OCI-LY7 (cell line): Measurements from ENCODE around the gene RPS3A. TPM values are rescaled to one million over a fixed set of nuclear protein-coding genes. Genes with fewer than 3 reads are reported as not detected.

Source experiments
- BruUV-seq: library from RNA; stranded (reverse); fragments of 400-500 nt; replicated peaks from 2 replicates; lab custom pipeline; 2021; lab: Mats Ljungman, UMichigan
- CTCF ChIA-PET: fragments of 300-600 bp; sonication (Branson Sonifier 250); formaldehyde crosslinking; loops from one replicate; lab custom pipeline; 2022; ENCODE audit warnings: antibody characterized with exemption; ENCODE audit not compliant: unreplicated experiment; lab: Charles Lee
- POLR2A ChIA-PET: fragments of 300-600 bp; sonication (Branson Sonifier 250); formaldehyde crosslinking; loops from one replicate; lab custom pipeline; 2022; ENCODE audit warnings: antibody characterized with exemption; lab: Charles Lee
- DNase-seq: peaks from one replicate; pipeline ENCODE4 v3.0.0-alpha.2; 2015; ENCODE audit warnings: low spot score
- H2AFZ ChIP-seq: fragments of 200-600 bp; sonication (generic), shearing (Covaris generic); 2 replicates; pipeline ENCODE4 v1.6.1; 2014; ENCODE audit warnings: mild to moderate bottlenecking, antibody characterized with exemption, low read length, moderate library complexity
- H3K27ac ChIP-seq: fragments of 200-600 bp; sonication (generic); 2 replicates; pipeline ENCODE4 v1.5.1; 2014; ENCODE audit warnings: mixed run types, low read depth, mild to moderate bottlenecking, moderate library complexity, low read length, inconsistent platforms; ENCODE audit not compliant: poor library complexity, severe bottlenecking
- H3K36me3 ChIP-seq: fragments of 200-600 bp; sonication (generic); 2 replicates; pipeline ENCODE4 v1.6.1; 2014; ENCODE audit warnings: mild to moderate bottlenecking, antibody characterized with exemption, low read length, moderate library complexity, mixed read lengths; ENCODE audit not compliant: insufficient read depth
- H3K4me1 ChIP-seq: fragments of 200-600 bp; sonication (generic); 2 replicates; pipeline ENCODE4 v1.5.1; 2014; ENCODE audit warnings: mild to moderate bottlenecking, low read length; ENCODE audit not compliant: insufficient read depth, poor library complexity, severe bottlenecking
- H3K4me2 ChIP-seq: fragments of 200-600 bp; sonication (generic); 2 replicates; pipeline ENCODE4 v1.6.1; 2014; ENCODE audit warnings: mild to moderate bottlenecking, low read length
- H3K4me3 ChIP-seq: fragments of 200-600 bp; sonication (generic); 2 replicates; pipeline ENCODE4 v1.5.1; 2014; ENCODE audit warnings: mild to moderate bottlenecking, low read depth, low read length; ENCODE audit not compliant: poor library complexity, severe bottlenecking
- H3K79me2 ChIP-seq: fragments of 200-600 bp; sonication (generic); 2 replicates; pipeline ENCODE4 v1.6.1; 2016; ENCODE audit warnings: low read depth, mild to moderate bottlenecking, low read length, moderate library complexity, mixed read lengths; ENCODE audit not compliant: insufficient read depth
- H3K9me2 ChIP-seq: fragments of 200-600 bp; sonication (generic); 2 replicates; pipeline ENCODE4 v1.6.1; 2016; ENCODE audit warnings: mild to moderate bottlenecking, low read length, mixed read lengths; ENCODE audit not compliant: insufficient read depth
- H3K9me3 ChIP-seq: fragments of 200-600 bp; sonication (generic); 2 replicates; pipeline ENCODE4 v1.6.1; 2014; ENCODE audit warnings: mild to moderate bottlenecking, mixed run types, low read length, mixed read lengths
- H4K20me1 ChIP-seq: fragments of 200-600 bp; sonication (generic); 2 replicates; pipeline ENCODE4 v1.6.1; 2014; ENCODE audit warnings: mild to moderate bottlenecking, antibody characterized with exemption, low read length, moderate library complexity, mixed read lengths; ENCODE audit not compliant: insufficient read depth
- EZH2phosphoT487 ChIP-seq: fragments of 200-600 bp; sonication (generic); IDR thresholded peaks from 2 replicates; pipeline ENCODE4 v1.6.1; 2018; ENCODE audit warnings: low read depth, borderline replicate concordance, mild to moderate bottlenecking, mixed run types, antibody characterized with exemption, low read length, moderate library complexity, mixed read lengths
- intact Hi-C: fragments of 100-400 bp; cut with micrococcal nuclease; formaldehyde crosslinking; loops from one replicate; pipeline ENCODE4 v1.10.0; 2022; ENCODE audit not compliant: unreplicated experiment
- total RNA-seq, 2 experiments: library from RNA; depleted of rRNA in 1 of 2; stranded (reverse); fragments of >200 nt in 1 of 2; shearing (Covaris generic) in 1 of 2; gene quantifications; 2 replicates each; pipeline ENCODE4 v1.2.3, GENCODE V29; 2014 to 2022
- TF ChIP-seq, protein P1 (sequence below): fragments of 200-600 bp; sonication (generic); conservative IDR thresholded peaks from 2 replicates; pipeline ENCODE4 v1.5.1; 2014; ENCODE audit warnings: mild to moderate bottlenecking, antibody characterized with exemption, low read length, moderate library complexity, mixed read lengths

Gene RPS3A
- total RNA-seq, 2 experiments from 2014 or later = 2,759 to 2,852 TPM

- no peaks in the 10 kb centered on the region for H3K4me1 ChIP-seq
- no peaks in the 10 kb centered on the region for H3K9me2 ChIP-seq
- no peak overlapping the region for H3K4me3 ChIP-seq
- no peak overlapping the region for H3K27ac ChIP-seq
- H3K79me2 ChIP-seq = no peaks in the 10 kb centered on the region
- no peaks in the 10 kb centered on the region for H4K20me1 ChIP-seq
- no peak for TF ChIP-seq EZH2phosphoT487
- TF ChIP-seq, protein P1, sequence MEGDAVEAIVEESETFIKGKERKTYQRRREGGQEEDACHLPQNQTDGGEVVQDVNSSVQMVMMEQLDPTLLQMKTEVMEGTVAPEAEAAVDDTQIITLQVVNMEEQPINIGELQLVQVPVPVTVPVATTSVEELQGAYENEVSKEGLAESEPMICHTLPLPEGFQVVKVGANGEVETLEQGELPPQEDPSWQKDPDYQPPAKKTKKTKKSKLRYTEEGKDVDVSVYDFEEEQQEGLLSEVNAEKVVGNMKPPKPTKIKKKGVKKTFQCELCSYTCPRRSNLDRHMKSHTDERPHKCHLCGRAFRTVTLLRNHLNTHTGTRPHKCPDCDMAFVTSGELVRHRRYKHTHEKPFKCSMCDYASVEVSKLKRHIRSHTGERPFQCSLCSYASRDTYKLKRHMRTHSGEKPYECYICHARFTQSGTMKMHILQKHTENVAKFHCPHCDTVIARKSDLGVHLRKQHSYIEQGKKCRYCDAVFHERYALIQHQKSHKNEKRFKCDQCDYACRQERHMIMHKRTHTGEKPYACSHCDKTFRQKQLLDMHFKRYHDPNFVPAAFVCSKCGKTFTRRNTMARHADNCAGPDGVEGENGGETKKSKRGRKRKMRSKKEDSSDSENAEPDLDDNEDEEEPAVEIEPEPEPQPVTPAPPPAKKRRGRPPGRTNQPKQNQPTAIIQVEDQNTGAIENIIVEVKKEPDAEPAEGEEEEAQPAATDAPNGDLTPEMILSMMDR = no peak
- no peaks in the 10 kb centered on the region for H3K36me3 ChIP-seq
- H3K4me2 ChIP-seq = no peak overlapping the region
- no peak overlapping the region for H2AFZ ChIP-seq
- intact Hi-C loops = no loop called here
- POLR2A ChIA-PET = interaction anchor here (0.6 to 0.7 kb wide), 3 partner anchors 8 to 542 kb away, joined by 3 to 4 read pairs (median 4); no protein-coding TSS in a partner anchor
- H3K9me3 ChIP-seq = no peaks in the 10 kb centered on the region
- BruUV-seq = no TSS peak
- CTCF ChIA-PET = no interaction called here
- DNase-seq = no peak
Measured at GRCh38 chr4:151091047-151091446, 8.4 kb upstream of the RPS3A start.

GRCh38 chr4:151092488-151092887, 6.9 kb upstream of the RPS3A start:
- no TSS peak for BruUV-seq
- CTCF ChIA-PET = no interaction called here
- H3K4me1 ChIP-seq = no peaks in the 10 kb centered on the region
- H4K20me1 ChIP-seq = no peaks in the 10 kb centered on the region
- H3K4me2 ChIP-seq = no peak overlapping the region
- H3K9me3 ChIP-seq = no peaks in the 10 kb centered on the region
- no peaks in the 10 kb centered on the region for H3K9me2 ChIP-seq
- H2AFZ ChIP-seq = no peak overlapping the region
- TF ChIP-seq, protein P1 = no peak
- no peak for TF ChIP-seq EZH2phosphoT487
- DNase-seq = no peak
- H3K4me3 ChIP-seq = no peak overlapping the region
- POLR2A ChIA-PET = no interaction called here
- no peaks in the 10 kb centered on the region for H3K79me2 ChIP-seq
- H3K36me3 ChIP-seq = no peaks in the 10 kb centered on the region
- H3K27ac ChIP-seq = no peak overlapping the region
- intact Hi-C loops = no loop called here

DNA sequence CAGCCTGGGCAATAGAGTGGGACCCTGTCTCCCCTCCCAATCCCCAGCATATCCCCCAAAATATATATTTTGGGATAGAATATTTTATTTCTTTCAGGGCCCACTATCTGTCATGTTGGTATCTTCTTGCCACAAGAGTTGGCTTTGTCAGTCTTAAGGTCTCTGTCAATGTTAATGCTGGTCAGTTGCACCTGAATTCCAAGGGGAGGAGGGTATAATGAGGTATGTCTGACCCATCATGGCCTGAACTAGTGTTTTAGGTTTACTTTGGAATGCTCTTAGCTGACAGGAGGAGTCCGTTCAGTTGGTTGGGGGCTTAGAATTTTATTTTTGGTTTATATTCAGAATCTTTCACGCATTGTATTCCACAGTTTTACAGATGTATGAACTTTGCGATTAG, 6.2 kb upstream of the RPS3A start:
- DNase-seq = no peak
- Histone ChIP-seq H3K4me1 (peaks cover under 1% of the 10 kb centered on the region), H3K9me3 (no peaks in the 10 kb centered on the region), H3K36me3 (no peaks in the 10 kb centered on the region), H4K20me1 (no peaks in the 10 kb centered on the region), H3K9me2 (no peaks in the 10 kb centered on the region), H3K79me2 (no peaks in the 10 kb centered on the region), H2AFZ (no peak overlapping the region), H3K27ac (no peak overlapping the region), H3K4me2 (no peak overlapping the region), H3K4me3 (no peak overlapping the region)
- intact Hi-C loops = no loop called here
- ChIA-PET CTCF (no interaction called here), POLR2A (no interaction called here)
- TF ChIP-seq EZH2phosphoT487 = no peak
- TF ChIP-seq, protein P1 = no peak
- no TSS peak for BruUV-seq
